COR-L47 (cell line): ENCODE results near the gene PDGFB.

ENCODE experiments used
- DNase-seq: peaks from one replicate; lab custom pipeline; 2025; lab: John Stamatoyannopoulos, UW

Gene PDGFB

GRCh38 chr22:39276440-39277141 lies 31.8 kb upstream of the PDGFB start:
- no peak for DNase-seq

- DNase-seq, result no peak
Observed at GRCh38 chr22:39275814-39276439, 31.1 kb upstream of the PDGFB start.

- DNase-seq, result no peak
Observed at GRCh38 chr22:39273950-39274887, 29.4 kb upstream of the PDGFB start.

- no peak for DNase-seq
Observed at GRCh38 chr22:39270792-39271191, 26.0 kb upstream of the PDGFB start.

- no peak for DNase-seq
Observed at GRCh38 chr22:39270280-39270679, 25.5 kb upstream of the PDGFB start.

GRCh38 chr22:39269095-39269790 lies 24.5 kb upstream of the PDGFB start:
- DNase-seq, result no peak

GRCh38 chr22:39268645-39269044 lies 23.9 kb upstream of the PDGFB start:
- no peak for DNase-seq

GRCh38 chr22:39267974-39268373 lies 23.2 kb upstream of the PDGFB start:
- no peak for DNase-seq

GRCh38 chr22:39266398-39267030 lies 21.7 kb upstream of the PDGFB start:
- DNase-seq, result no peak

- no peak for DNase-seq
Observed at GRCh38 chr22:39265143-39265886, 20.5 kb upstream of the PDGFB start.

GRCh38 chr22:39264349-39265038 lies 19.7 kb upstream of the PDGFB start:
- no peak for DNase-seq

- no peak for DNase-seq
Observed at GRCh38 chr22:39263626-39264348, 19.0 kb upstream of the PDGFB start.

GRCh38 chr22:39259666-39260065 lies 14.9 kb upstream of the PDGFB start:
- DNase-seq, result peak; percentile 49

- DNase-seq, result no peak
Observed at GRCh38 chr22:39257901-39258475, 13.2 kb upstream of the PDGFB start.

GRCh38 chr22:39256979-39257378 lies 12.2 kb upstream of the PDGFB start:
- no peak for DNase-seq

GRCh38 chr22:39256186-39256552 lies 11.4 kb upstream of the PDGFB start:
- no peak for DNase-seq

- DNase-seq, result no peak
Observed at GRCh38 chr22:39255449-39256185, 10.8 kb upstream of the PDGFB start.

- no peak for DNase-seq
Observed at GRCh38 chr22:39254789-39255298, 10.1 kb upstream of the PDGFB start.
